ENCODE measurements around the gene PCDH11Y.
"Not testable (repeated sequence)": the region's sequence is repeated elsewhere in the genome, so short reads cannot be mapped to it uniquely, and the experiment has no call there.

Gene PCDH11Y, protein sequence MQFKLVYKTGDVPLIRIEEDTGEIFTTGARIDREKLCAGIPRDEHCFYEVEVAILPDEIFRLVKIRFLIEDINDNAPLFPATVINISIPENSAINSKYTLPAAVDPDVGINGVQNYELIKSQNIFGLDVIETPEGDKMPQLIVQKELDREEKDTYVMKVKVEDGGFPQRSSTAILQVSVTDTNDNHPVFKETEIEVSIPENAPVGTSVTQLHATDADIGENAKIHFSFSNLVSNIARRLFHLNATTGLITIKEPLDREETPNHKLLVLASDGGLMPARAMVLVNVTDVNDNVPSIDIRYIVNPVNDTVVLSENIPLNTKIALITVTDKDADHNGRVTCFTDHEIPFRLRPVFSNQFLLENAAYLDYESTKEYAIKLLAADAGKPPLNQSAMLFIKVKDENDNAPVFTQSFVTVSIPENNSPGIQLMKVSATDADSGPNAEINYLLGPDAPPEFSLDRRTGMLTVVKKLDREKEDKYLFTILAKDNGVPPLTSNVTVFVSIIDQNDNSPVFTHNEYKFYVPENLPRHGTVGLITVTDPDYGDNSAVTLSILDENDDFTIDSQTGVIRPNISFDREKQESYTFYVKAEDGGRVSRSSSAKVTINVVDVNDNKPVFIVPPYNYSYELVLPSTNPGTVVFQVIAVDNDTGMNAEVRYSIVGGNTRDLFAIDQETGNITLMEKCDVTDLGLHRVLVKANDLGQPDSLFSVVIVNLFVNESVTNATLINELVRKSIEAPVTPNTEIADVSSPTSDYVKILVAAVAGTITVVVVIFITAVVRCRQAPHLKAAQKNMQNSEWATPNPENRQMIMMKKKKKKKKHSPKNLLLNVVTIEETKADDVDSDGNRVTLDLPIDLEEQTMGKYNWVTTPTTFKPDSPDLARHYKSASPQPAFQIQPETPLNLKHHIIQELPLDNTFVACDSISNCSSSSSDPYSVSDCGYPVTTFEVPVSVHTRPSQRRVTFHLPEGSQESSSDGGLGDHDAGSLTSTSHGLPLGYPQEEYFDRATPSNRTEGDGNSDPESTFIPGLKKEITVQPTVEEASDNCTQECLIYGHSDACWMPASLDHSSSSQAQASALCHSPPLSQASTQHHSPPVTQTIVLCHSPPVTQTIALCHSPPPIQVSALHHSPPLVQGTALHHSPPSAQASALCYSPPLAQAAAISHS (N-terminal part only)

GRCh38 chrY:5000057-5000456 is at the start of gene PCDH11Y:
Gene PCDH11Y (plus strand): TSS chrY:5000296. CDS start chrY:5057100, 56,804 bp downstream.
- in situ Hi-C loops (cut with HindIII; ENCODE audit: low pct_unique_long_range_greater_than_20kb, low sequenced_read_pairs); DNase-seq (ENCODE audit: low read depth in 1 of 2, low spot score in 1 of 2): not testable (repeated sequence)

DNA sequence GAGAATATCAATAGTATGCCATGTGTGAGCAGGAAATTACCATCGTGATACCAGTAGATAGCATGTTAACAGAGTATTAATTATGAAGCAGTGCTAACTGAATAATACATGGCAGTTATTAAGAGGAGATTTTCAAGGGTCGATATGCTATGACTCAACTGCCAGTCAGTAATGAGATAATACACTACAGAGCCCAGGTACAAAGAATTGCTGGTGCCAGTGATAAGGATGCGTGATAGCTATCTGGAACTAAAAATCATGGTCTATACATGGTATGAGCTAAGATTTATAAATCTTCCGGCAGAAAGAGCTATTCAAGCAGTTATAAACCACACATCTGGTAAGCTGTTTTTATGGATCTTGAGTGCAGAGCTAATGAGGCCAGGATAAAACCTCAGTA is 32.2 kb upstream of the PCDH11Y start:
- DNase-seq (ENCODE audit: low read depth in 1 of 2, low spot score in 1 of 2); in situ Hi-C loops (cut with HindIII; ENCODE audit: low pct_unique_long_range_greater_than_20kb, low sequenced_read_pairs): not testable (repeated sequence)

GRCh38 chrY:4991743-4992400 is 8.2 kb upstream of the PCDH11Y start:
- in situ Hi-C loops (cut with HindIII; ENCODE audit: low pct_unique_long_range_greater_than_20kb, low sequenced_read_pairs); DNase-seq (ENCODE audit: low read depth in 1 of 2, low spot score in 1 of 2): not testable (repeated sequence)

- DNase-seq (ENCODE audit: low read depth in 1 of 2, low spot score in 1 of 2); in situ Hi-C loops (cut with HindIII; ENCODE audit: low pct_unique_long_range_greater_than_20kb, low sequenced_read_pairs): not testable (repeated sequence)
Observed at GRCh38 chrY:4994892-4995291, 5.2 kb upstream of the PCDH11Y start.

DNA sequence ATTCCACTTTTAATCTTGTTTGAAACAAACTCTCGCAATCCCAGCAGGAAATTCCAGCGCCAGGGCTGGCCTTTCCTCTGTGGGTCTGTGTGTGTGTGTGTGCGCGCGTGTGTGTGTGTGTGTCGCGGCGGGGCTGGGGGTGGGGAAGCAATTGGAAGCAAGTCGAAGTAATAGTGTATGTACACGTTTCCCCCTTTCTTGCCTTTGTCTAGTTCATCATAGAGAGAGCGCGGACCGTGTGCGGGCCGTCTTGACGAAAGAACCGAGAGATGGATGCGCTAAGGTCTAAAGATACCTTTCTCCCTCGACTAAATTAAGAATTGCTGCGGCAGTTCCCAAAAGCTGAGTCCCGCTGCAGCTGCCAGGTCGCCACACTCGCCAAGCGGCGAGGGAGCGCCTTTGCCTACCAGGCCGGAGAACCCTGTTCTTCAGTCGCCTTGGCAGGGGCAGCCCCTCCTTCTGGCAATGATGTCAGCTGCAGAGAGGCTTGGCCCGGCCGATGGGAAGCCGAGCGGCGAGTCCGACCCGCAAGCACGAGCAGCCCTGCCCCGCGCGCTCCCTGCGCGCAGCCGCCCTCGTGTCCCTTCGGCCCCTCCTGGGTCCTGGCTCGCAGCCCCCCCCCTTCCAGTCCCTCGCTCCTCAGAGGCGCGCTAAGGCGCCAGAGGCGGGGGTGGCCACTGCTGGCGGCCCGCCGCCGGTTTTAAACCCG is 2.5 kb downstream of the PCDH11Y start:
- DNase-seq (ENCODE audit: low read depth in 1 of 2, low spot score in 1 of 2); in situ Hi-C loops (cut with HindIII; ENCODE audit: low pct_unique_long_range_greater_than_20kb, low sequenced_read_pairs): not testable (repeated sequence)

- DNase-seq (ENCODE audit: low read depth in 1 of 2, low spot score in 1 of 2); in situ Hi-C loops (cut with HindIII; ENCODE audit: low pct_unique_long_range_greater_than_20kb, low sequenced_read_pairs): not testable (repeated sequence)
Observed at GRCh38 chrY:5038972-5039523, 39.0 kb downstream of the PCDH11Y start.

DNA sequence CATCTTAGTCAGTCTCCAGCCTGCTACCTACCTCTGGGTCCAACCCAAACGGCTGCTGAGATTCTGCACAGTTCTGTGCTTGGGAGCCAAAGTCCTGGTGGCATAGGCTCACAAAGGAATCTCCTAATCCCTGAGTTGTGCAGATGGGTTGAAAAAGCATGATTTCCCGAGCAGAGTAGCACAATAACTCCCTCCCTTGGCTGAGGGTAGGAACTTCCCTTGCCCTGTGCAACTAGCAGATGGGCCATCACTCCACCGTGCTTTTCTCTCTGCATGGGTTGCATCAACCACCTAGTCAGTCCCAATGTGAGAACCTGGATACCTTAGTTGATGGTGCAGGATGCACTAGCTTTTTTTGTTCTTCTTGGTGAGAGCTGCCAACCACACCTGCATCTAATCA is 82.9 kb downstream of the PCDH11Y start:
- in situ Hi-C loops (cut with HindIII; ENCODE audit: low pct_unique_long_range_greater_than_20kb, low sequenced_read_pairs); DNase-seq (ENCODE audit: low read depth in 1 of 2, low spot score in 1 of 2): not testable (repeated sequence)

- in situ Hi-C loops (cut with HindIII; ENCODE audit: low pct_unique_long_range_greater_than_20kb, low sequenced_read_pairs); DNase-seq (ENCODE audit: low read depth in 1 of 2, low spot score in 1 of 2): not testable (repeated sequence)
Observed at GRCh38 chrY:5182998-5183397, 182.9 kb downstream of the PCDH11Y start.

DNA sequence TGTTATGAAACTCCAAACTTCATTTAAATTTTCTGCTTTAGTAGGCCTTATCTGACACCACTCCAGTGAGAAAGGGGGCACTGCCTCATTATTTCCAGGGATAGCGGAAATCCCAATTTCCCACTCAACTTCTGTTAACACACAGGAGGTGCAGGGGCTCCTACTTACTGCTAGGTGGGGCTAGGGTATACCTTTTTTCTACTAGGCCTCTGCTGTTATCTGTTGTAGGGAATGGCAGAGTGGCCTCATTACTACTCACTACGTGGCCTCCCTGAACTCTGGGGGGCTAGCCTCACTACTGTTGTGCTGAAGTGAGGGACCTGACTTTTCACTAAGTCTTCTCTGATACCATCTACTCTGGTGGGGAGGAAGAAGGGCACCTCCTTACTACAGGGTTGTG is 215.0 kb downstream of the PCDH11Y start:
- DNase-seq (ENCODE audit: low read depth in 1 of 2, low spot score in 1 of 2); in situ Hi-C loops (cut with HindIII; ENCODE audit: low pct_unique_long_range_greater_than_20kb, low sequenced_read_pairs): not testable (repeated sequence)

DNA sequence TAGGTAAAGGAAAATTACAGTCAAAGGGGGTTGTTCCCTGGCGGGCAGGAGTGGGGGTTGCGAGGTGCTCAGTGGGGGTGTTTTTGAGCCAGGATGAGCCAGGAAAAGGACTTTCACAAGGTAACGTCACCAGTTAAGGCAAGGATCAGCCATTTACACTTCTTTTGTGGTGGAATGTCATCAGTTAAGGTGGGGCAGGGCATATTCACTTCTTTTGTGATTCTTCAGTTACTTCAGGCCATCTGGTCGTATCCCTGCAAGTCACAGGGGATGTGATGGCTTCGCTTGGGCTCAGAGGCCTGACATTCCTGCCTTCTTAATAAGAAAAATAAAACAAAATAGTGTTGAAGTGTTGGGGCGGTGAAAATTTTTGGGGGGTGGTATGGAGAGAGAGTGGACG is 324.8 kb downstream of the PCDH11Y start:
- in situ Hi-C loops (cut with HindIII; ENCODE audit: low pct_unique_long_range_greater_than_20kb, low sequenced_read_pairs); DNase-seq (ENCODE audit: low read depth in 1 of 2, low spot score in 1 of 2): not testable (repeated sequence)

- in situ Hi-C loops (cut with HindIII; ENCODE audit: low pct_unique_long_range_greater_than_20kb, low sequenced_read_pairs); DNase-seq (ENCODE audit: low read depth in 1 of 2, low spot score in 1 of 2): not testable (repeated sequence)
Observed at GRCh38 chrY:5342220-5342619, 342.1 kb downstream of the PCDH11Y start.

DNA sequence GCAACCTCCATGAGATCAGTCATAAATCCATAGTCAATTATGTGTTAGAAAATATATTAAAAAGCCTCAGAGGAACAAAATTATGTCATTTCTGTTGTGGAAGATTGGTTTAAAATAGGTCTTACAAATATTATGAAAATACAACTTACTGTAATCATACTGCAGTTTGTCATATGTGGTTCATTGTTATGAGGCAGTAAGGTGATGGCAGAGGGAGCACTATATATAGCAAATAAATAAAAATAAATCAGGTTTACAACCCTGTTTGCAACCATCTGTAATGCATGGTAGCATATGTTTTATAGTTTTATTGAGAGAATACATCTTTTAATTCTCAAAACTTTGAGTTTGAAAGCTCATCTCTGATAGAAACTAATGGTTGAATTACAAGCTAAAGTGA is 543.6 kb downstream of the PCDH11Y start:
- in situ Hi-C loops (cut with HindIII; ENCODE audit: low pct_unique_long_range_greater_than_20kb, low sequenced_read_pairs): not testable (repeated sequence)

DNA sequence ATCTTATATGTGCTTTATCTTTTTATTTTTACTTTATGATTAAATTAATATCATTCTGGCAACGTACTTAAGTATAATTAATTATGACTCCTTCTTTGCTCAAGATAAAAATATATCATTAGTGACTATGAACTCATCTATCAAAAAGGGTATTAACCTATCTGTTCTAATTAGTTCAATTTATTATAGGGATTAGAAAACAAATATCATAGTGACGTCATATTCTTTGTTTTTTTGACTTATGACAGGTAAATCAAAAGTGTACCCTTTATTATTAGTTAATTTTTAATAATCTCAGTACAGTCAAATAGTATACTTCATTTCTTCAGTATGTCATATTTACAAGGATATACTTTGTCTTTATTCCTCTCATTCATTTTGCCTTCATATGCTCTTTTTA is 638.5 kb downstream of the PCDH11Y start:
- DNase-seq (ENCODE audit: low read depth in 1 of 2, low spot score in 1 of 2); in situ Hi-C loops (cut with HindIII; ENCODE audit: low pct_unique_long_range_greater_than_20kb, low sequenced_read_pairs): not testable (repeated sequence)

More for the DNA sequence above, 543.6 kb downstream of the PCDH11Y start:
- DNase-seq (ENCODE audit: low read depth in 1 of 2, low spot score in 1 of 2): not testable (repeated sequence)

GRCh38 chrY:5679265-5679664 is 679.2 kb downstream of the PCDH11Y start:
- DNase-seq (ENCODE audit: low read depth in 1 of 2, low spot score in 1 of 2); in situ Hi-C loops (cut with HindIII; ENCODE audit: low pct_unique_long_range_greater_than_20kb, low sequenced_read_pairs): not testable (repeated sequence)

DNA sequence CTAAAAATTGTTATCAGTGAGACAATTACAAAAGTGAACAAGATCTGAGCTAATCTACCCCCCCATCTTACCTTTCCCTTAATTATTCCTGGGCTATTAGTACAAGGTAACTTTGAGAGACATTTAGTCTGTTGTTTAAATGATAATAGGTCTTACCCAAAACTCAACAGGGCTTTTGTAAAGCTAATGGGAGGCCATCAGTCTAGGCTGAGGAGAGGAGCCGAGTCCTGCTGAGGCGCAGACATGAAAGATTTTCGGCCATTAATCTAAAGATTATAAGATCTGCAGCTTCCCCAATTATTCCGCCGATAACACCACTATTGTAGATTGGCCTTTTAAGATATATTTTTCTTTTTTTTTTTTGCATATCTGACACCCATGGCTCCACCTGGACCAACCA is 708.6 kb downstream of the PCDH11Y start:
- in situ Hi-C loops (cut with HindIII; ENCODE audit: low pct_unique_long_range_greater_than_20kb, low sequenced_read_pairs); DNase-seq (ENCODE audit: low read depth in 1 of 2, low spot score in 1 of 2): not testable (repeated sequence)

DNA sequence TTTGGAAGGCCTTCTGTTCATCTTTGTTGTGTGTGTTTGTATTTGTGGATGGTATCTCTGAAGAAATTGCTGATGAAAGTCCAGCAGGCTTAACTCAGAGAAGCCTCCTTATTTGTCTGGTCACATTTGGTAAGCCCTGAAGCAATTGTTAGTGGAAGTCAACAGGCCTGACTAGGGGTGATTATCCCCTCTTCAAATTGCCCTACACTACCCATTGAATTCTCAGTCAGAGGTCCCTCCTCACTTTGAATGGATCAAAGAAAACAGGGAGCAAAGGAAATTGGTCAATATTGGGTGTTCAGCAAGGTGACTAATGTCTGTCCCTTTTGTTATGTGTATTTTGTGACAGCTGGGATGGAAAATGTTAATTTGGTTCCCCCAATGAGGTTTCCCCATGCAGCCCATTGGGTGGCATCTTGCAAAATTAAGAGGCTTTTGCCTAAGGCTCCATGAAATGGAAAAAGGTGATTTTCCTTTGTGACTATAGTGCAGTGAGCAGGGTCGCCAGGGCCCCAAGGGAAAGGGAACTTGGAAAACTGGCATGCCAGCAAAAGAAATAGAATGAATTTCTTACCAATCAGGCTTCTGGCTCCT is 709.8 kb downstream of the PCDH11Y start:
- in situ Hi-C loops (cut with HindIII; ENCODE audit: low pct_unique_long_range_greater_than_20kb, low sequenced_read_pairs); DNase-seq (ENCODE audit: low read depth in 1 of 2, low spot score in 1 of 2): not testable (repeated sequence)

All from T47D (cell line).